NCI-H1048 (cell line): Measurements from ENCODE around the gene CSNK2B.

Experiments
- DNase-seq: peaks from one replicate; lab custom pipeline; 2025; lab: John Stamatoyannopoulos, UW

The CSNK2B gene

GRCh38 chr6:31665501-31666336 lies at the start of gene CSNK2B:
TSS of gene CSNK2B (plus strand) at chr6:31666080. CDS start at chr6:31666832, 752 bp downstream.
- peak; percentile 91 for DNase-seq

- no peak for DNase-seq
Observed at GRCh38 chr6:31617010-31617409, 48.9 kb upstream of the CSNK2B start.

GRCh38 chr6:31619805-31620585 lies 45.9 kb upstream of the CSNK2B start:
- DNase-seq: peak; percentile 98

GRCh38 chr6:31620586-31621319 lies 45.1 kb upstream of the CSNK2B start, which contains the start of gene PRRC2A:
TSS of gene PRRC2A (plus strand) at chr6:31620715. CDS start at chr6:31622790, 2,075 bp downstream.
- peak; percentile 98 for DNase-seq

GRCh38 chr6:31621320-31621939 lies 44.5 kb upstream of the CSNK2B start:
- DNase-seq: no peak

GRCh38 chr6:31621991-31622390 lies 43.9 kb upstream of the CSNK2B start:
- DNase-seq: no peak

GRCh38 chr6:31622684-31623091 lies 43.2 kb upstream of the CSNK2B start:
- no peak for DNase-seq

- DNase-seq: no peak
Observed at GRCh38 chr6:31624070-31624469, 41.8 kb upstream of the CSNK2B start.

GRCh38 chr6:31626952-31627351 lies 38.9 kb upstream of the CSNK2B start:
- DNase-seq: no peak

GRCh38 chr6:31627690-31628287 lies 38.1 kb upstream of the CSNK2B start:
- no peak for DNase-seq

GRCh38 chr6:31629014-31629413 lies 36.9 kb upstream of the CSNK2B start:
- no peak for DNase-seq

GRCh38 chr6:31630177-31630934 lies 35.5 kb upstream of the CSNK2B start:
- no peak for DNase-seq

GRCh38 chr6:31631209-31631608 lies 34.7 kb upstream of the CSNK2B start:
- no peak for DNase-seq

- no peak for DNase-seq
Observed at GRCh38 chr6:31631681-31632278, 34.1 kb upstream of the CSNK2B start.

GRCh38 chr6:31632279-31632946 lies 33.5 kb upstream of the CSNK2B start:
- DNase-seq: no peak

- no peak for DNase-seq
Observed at GRCh38 chr6:31633447-31633846, 32.4 kb upstream of the CSNK2B start.

GRCh38 chr6:31634131-31634530 lies 31.7 kb upstream of the CSNK2B start:
- DNase-seq: no peak

- DNase-seq: no peak
Observed at GRCh38 chr6:31634969-31635575, 30.8 kb upstream of the CSNK2B start.
